NOMO-1 treated with DMSO at 0.1 percent for 48 hours (cell line): ENCODE results near the gene FBN3.
"Not testable (repeated sequence)": the region's sequence is repeated elsewhere in the genome, so short reads cannot be mapped to it uniquely, and the experiment has no call there.

Source experiments
- DNase-seq: peaks from one replicate; lab custom pipeline; 2025; ENCODE audit not compliant: unreplicated experiment; lab: John Stamatoyannopoulos, UW

Gene FBN3

GRCh38 chr19:8120636-8121480 lies 28.5 kb downstream of the FBN3 start:
- DNase-seq, result no peak

- DNase-seq, result no peak
These were observed 31.4 kb downstream of the FBN3 start for GRCh38 chr19:8117991-8118390.

GRCh38 chr19:8116437-8117293 lies 32.7 kb downstream of the FBN3 start:
- no peak for DNase-seq

- no peak for DNase-seq
These were observed 33.5 kb downstream of the FBN3 start for GRCh38 chr19:8115805-8116396.

- peak; percentile 31 for DNase-seq
These were observed 36.4 kb downstream of the FBN3 start for GRCh38 chr19:8113017-8113416.

- no peak for DNase-seq
These were observed 38.0 kb downstream of the FBN3 start for GRCh38 chr19:8111376-8111775.

- DNase-seq, result no peak
These were observed 38.5 kb downstream of the FBN3 start for GRCh38 chr19:8110931-8111330.

GRCh38 chr19:8109890-8110662 lies 39.3 kb downstream of the FBN3 start:
- no peak for DNase-seq

GRCh38 chr19:8109455-8109854 lies 39.9 kb downstream of the FBN3 start:
- DNase-seq, result no peak

GRCh38 chr19:8108560-8109445 lies 40.6 kb downstream of the FBN3 start:
- no peak for DNase-seq

- no peak for DNase-seq
These were observed 42.0 kb downstream of the FBN3 start for GRCh38 chr19:8107301-8107903.

- no peak for DNase-seq
These were observed 43.9 kb downstream of the FBN3 start for GRCh38 chr19:8105471-8105870.

GRCh38 chr19:8101910-8102309 lies 47.5 kb downstream of the FBN3 start:
- DNase-seq, result not testable (repeated sequence)

GRCh38 chr19:8101311-8101710 lies 48.1 kb downstream of the FBN3 start:
- no peak for DNase-seq

GRCh38 chr19:8097681-8098567 lies 51.5 kb downstream of the FBN3 start:
- peak; percentile 95 for DNase-seq

GRCh38 chr19:8097198-8097597 lies 52.2 kb downstream of the FBN3 start:
- no peak for DNase-seq

GRCh38 chr19:8096071-8096470 lies 53.3 kb downstream of the FBN3 start:
- DNase-seq, result no peak

- DNase-seq, result no peak
These were observed 54.0 kb downstream of the FBN3 start for GRCh38 chr19:8095354-8095886.
